ENCODE results near the gene KDM4B.

- TF ChIP-seq CTCF (IDR thresholded peaks at IDR 0.05) (no peak), POLR2A (IDR thresholded peaks at IDR 0.05) (no peak)
These were observed 49.5 kb downstream of the KDM4B start for GRCh38 chr19:5018224-5019015.

Data from uterus (tissue), 2 donors.